ENCODE data around the gene CADM1.
A peak's percentile ranks its signal among the peaks of the same experiment; 100 is the strongest.

Gene CADM1

DNA sequence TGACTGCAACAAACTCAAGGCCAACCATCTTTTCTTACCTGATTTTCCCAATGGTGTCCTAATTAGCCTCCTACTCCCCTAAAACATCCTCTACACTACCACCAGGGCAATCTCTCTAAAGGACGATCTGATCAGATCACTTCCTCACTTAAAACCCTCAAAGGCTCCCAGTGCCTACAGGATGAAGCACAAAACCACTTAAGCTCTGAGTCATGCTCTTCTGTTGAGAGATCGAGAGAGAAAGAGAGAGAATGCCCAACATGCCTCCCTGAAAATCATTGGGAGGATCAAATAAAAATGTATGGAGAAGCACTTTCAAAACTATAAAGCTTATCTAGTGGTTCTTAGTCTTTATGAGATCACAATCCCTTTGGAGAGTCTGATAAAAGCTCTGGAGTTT lies 171.1 kb downstream of the CADM1 start:
- TF ChIP-seq, protein P1, sequence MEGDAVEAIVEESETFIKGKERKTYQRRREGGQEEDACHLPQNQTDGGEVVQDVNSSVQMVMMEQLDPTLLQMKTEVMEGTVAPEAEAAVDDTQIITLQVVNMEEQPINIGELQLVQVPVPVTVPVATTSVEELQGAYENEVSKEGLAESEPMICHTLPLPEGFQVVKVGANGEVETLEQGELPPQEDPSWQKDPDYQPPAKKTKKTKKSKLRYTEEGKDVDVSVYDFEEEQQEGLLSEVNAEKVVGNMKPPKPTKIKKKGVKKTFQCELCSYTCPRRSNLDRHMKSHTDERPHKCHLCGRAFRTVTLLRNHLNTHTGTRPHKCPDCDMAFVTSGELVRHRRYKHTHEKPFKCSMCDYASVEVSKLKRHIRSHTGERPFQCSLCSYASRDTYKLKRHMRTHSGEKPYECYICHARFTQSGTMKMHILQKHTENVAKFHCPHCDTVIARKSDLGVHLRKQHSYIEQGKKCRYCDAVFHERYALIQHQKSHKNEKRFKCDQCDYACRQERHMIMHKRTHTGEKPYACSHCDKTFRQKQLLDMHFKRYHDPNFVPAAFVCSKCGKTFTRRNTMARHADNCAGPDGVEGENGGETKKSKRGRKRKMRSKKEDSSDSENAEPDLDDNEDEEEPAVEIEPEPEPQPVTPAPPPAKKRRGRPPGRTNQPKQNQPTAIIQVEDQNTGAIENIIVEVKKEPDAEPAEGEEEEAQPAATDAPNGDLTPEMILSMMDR (IDR thresholded peaks at IDR 0.05; ENCODE audit: extremely low read depth, missing control alignments), result no peak
- no peak for DNase-seq (ENCODE audit: low spot score)

DNA sequence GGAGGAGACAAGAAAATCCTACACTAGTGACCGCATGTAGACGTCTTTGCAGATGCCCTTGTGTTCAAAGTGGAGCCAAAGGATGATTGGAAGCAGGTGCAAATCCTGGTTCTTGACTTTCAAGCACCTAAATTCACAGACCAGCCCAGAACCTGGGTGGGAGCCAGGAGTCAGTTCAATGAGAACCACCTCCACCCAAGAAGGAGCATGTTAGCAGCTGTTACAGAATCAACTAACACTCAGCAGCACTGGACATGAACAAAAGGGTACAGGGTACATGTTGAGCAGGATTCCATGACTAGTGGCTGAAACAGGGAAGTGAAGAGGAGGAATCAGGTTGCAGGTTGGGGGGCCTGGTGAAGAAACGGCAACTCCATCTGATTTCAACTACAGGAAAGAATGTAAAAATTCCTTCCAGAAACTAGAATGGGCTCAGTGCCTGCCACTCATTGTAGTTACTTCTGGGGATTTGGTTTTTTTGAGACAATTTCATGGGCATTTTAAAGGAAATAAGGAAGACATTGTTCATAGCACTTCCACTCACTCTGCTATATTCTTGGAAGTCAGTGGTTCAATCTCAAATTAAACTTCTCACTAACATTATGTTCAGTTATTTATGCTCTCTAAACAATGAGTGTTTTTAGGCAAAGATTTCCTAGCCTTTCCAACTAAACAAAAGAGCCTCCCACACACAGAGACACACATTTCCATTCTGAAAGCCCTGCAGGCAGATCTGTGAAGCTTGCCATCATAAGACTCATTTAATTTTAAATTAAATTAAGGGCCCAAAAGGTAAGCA lies 173.3 kb downstream of the CADM1 start:
- TF ChIP-seq, protein P1 (IDR thresholded peaks at IDR 0.05; ENCODE audit: extremely low read depth, missing control alignments), result no peak
- DNase-seq (ENCODE audit: low spot score), result no peak

DNA sequence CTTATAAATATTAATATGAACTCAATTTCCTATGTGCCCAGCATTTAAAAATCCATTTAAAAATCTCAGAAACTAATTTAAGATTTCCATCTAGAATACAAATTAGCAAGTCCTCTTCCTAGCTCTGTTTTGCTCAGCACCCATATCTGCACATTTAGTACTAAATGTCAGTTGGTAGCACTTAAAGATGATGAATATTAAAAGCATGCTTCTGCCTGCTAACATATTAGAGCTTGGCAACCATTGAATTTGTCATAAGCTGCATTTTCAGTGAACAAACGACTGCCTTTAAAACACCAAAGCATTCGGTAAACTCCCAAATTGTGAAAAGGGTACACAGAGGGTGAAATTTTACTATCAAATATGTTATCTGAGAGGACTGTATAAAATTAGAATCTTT lies 177.7 kb downstream of the CADM1 start:
- TF ChIP-seq, protein P1 (IDR thresholded peaks at IDR 0.05; ENCODE audit: extremely low read depth, missing control alignments), result no peak
- no peak for DNase-seq (ENCODE audit: low spot score)

DNA sequence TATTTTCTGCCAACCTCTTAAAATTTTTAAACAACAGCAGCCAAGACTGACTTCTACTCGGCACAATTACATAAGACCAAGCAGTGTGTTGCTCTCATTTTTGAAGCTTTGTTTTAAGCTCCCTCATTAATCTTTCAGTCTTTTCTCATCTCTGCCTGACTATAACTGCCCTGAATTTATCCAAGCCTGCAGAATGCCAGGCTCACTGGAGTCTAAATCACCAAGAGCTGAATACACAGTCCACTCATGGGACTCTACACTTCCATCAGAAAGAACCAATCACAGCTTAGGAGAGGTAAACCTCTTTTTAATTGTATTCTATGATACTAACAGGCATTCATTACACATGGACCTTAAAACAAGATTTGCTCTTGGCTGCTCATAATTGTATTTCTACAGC lies 178.7 kb downstream of the CADM1 start:
- DNase-seq (ENCODE audit: low spot score), result no peak
- TF ChIP-seq, protein P1 (IDR thresholded peaks at IDR 0.05; ENCODE audit: extremely low read depth, missing control alignments), result no peak

DNA sequence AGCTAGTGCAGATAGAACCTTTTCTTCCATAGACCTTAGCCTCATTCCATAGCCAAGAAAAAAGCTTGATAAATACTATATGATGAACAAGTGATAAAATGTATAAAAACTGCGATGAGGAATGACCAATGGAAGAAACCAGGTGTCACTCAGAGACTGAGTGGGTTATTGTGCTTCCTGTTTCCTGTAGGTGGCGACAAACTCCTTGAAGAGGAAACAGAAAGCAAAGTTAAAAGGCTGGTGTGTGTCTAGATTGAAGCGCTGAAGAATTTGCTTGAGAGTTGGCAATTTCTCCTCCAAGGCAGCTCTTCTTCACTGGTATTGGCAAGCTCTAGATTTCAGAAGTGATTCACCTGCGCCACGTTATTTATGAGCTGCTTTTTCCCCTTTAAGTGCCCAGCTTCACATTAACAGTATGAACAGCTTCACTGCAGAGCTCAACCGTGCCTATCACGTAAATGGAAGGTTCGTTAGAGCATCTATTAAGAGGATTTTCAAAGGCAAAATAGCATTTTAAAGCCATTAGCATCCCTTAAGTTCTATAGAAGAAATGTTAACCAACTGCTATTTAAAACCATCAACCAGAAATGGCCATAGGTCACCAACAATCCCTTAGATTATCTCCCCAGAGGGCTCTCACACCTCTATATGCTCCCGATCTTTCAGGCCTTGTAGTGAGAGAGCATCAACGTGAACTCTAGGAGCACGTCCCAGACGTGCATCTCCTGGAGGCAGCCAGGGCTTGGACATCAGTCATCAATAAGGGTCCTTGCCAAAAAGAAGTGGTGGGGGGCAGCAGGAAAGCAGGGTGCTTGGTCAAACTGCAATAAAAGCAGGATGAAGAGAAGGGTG lies 179.4 kb downstream of the CADM1 start:
- DNase-seq (ENCODE audit: low spot score), result peak; percentile 53
- TF ChIP-seq, protein P1 (IDR thresholded peaks at IDR 0.05; ENCODE audit: extremely low read depth, missing control alignments), result peak; percentile 44

DNA sequence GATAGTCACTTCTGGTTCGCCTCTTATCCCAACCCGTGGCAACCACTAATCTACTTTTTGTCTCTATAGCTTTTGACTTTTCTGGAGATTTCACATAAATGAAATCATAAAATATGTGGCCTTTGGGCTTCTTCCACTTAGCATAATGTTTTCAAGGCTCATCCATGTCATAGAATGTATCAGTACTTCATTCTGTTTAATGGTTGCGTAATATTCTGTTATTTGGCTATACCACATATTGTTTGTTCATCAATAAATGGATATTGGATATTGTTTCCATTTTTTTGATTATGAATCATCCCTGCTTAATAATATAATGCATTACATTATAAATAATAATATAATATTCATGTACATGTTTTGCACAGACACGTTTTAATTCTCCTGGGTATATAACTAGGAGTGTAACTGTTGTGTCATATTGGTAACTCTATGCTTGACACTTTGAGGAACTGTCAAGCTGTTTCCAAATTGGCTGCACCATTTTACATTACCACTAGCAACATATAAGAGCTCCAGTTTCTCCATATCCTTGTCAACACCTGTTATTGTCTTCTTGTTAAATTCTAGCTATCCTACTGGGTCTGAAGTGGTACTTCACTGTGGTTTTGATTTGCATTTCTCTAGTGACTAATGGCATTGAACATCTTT lies 181.5 kb downstream of the CADM1 start:
- TF ChIP-seq, protein P1 (IDR thresholded peaks at IDR 0.05; ENCODE audit: extremely low read depth, missing control alignments), result no peak
- DNase-seq (ENCODE audit: low spot score), result no peak

Data from GM20000 (cell line).